H9 (cell line): ENCODE measurements around the gene DDTL. TPM values are rescaled to one million over a fixed set of nuclear protein-coding genes. Genes with fewer than 3 reads are reported as not detected.

Source experiments
- DNase-seq: peaks from one replicate; pipeline ENCODE4 v3.0.0-alpha.2; 2017
- H2AFZ ChIP-seq: one replicate; pipeline ENCODE4 v1.6.1; 2013; ENCODE audit warnings: mild to moderate bottlenecking, low read length, control low read depth, moderate library complexity
- H2AK5ac ChIP-seq: 2 replicates; pipeline ENCODE4 v1.6.1; 2013; ENCODE audit warnings: low read length, control low read depth, mixed read lengths; ENCODE audit not compliant: insufficient read length
- H2BK120ac ChIP-seq: one replicate; pipeline ENCODE4 v1.6.1; 2013; ENCODE audit warnings: low read depth, mild to moderate bottlenecking, low read length, control low read depth, inconsistent platforms; ENCODE audit not compliant: poor library complexity, severe bottlenecking
- H2BK12ac ChIP-seq: 2 replicates; pipeline ENCODE4 v1.6.1; 2013; ENCODE audit warnings: low read length, control low read depth, mixed read lengths, low read depth; ENCODE audit not compliant: insufficient read length
- H2BK15ac ChIP-seq: 2 replicates; pipeline ENCODE4 v1.6.1; 2013; ENCODE audit warnings: low read depth, low read length, control low read depth
- H2BK20ac ChIP-seq: one replicate; pipeline ENCODE4 v1.6.1; 2013; ENCODE audit warnings: low read depth, mild to moderate bottlenecking, low read length, control low read depth, inconsistent platforms; ENCODE audit not compliant: poor library complexity, severe bottlenecking
- H2BK5ac ChIP-seq: 2 replicates; pipeline ENCODE4 v1.6.1; 2013; ENCODE audit warnings: low read length, control low read depth, mixed read lengths; ENCODE audit not compliant: insufficient read length
- H3K14ac ChIP-seq: 2 replicates; pipeline ENCODE4 v1.6.1; 2013; ENCODE audit warnings: low read length, control low read depth; ENCODE audit not compliant: insufficient read depth
- H3K18ac ChIP-seq: 2 replicates; pipeline ENCODE4 v1.6.1; 2013; ENCODE audit warnings: low read depth, mild to moderate bottlenecking, mixed read lengths, low read length, control low read depth; ENCODE audit not compliant: insufficient read length
- H3K23ac ChIP-seq: 2 replicates; pipeline ENCODE4 v1.6.1; 2013; ENCODE audit warnings: low read length, control low read depth, mixed read lengths, low read depth; ENCODE audit not compliant: insufficient read length
- H3K23me2 ChIP-seq: 2 replicates; pipeline ENCODE4 v1.6.1; 2013; ENCODE audit warnings: low read depth, mild to moderate bottlenecking, mixed read lengths, low read length, control low read depth; ENCODE audit not compliant: insufficient read length, poor library complexity, severe bottlenecking
- H3K27ac ChIP-seq: 2 replicates; pipeline ENCODE4 v1.5.1; 2013; ENCODE audit warnings: low read length, control low read depth, mixed read lengths, low read depth; ENCODE audit not compliant: insufficient read length
- H3K27me3 ChIP-seq: 2 replicates; pipeline ENCODE4 v1.6.1; 2013; ENCODE audit warnings: low read length, control low read depth, inconsistent platforms; ENCODE audit not compliant: insufficient read depth
- H3K4ac ChIP-seq: 2 replicates; pipeline ENCODE4 v1.6.1; 2013; ENCODE audit warnings: low read depth, mild to moderate bottlenecking, control low read depth, inconsistent platforms, low read length, moderate library complexity
- H3K4me1 ChIP-seq: 2 replicates; pipeline ENCODE4 v1.6.1; 2013; ENCODE audit warnings: low read length, control low read depth, inconsistent platforms; ENCODE audit not compliant: insufficient read depth
- H3K4me2 ChIP-seq: 2 replicates; pipeline ENCODE4 v1.6.1; 2013; ENCODE audit warnings: low read length, control low read depth, mixed read lengths; ENCODE audit not compliant: insufficient read length, insufficient read depth
- H3K56ac ChIP-seq: 2 replicates; pipeline ENCODE4 v1.6.1; 2013; ENCODE audit warnings: low read depth, mild to moderate bottlenecking, mixed read lengths, low read length, control low read depth; ENCODE audit not compliant: insufficient read length
- H3K79me1 ChIP-seq: 2 replicates; pipeline ENCODE4 v1.6.1; 2013; ENCODE audit warnings: low read depth, mild to moderate bottlenecking, moderate library complexity, low read length, control low read depth, inconsistent platforms; ENCODE audit not compliant: insufficient read depth, poor library complexity, severe bottlenecking
- H3K79me2 ChIP-seq: 2 replicates; pipeline ENCODE4 v1.6.1; 2013; ENCODE audit warnings: low read length, control low read depth, inconsistent platforms; ENCODE audit not compliant: insufficient read depth
- H3K9ac ChIP-seq: 2 replicates; pipeline ENCODE4 v1.6.1; 2013; ENCODE audit warnings: low read length, control low read depth, mixed read lengths; ENCODE audit not compliant: insufficient read length; ENCODE audit errors: extremely low read depth
- H3K9me3 ChIP-seq: one replicate; pipeline ENCODE4 v1.6.1; 2013; ENCODE audit warnings: low read depth, low read length, inconsistent platforms; ENCODE audit not compliant: control insufficient read depth
- H3T11ph ChIP-seq: one replicate; pipeline ENCODE4 v1.6.1; 2013; ENCODE audit warnings: mild to moderate bottlenecking, low read length, control low read depth, inconsistent platforms
- H4K20me1 ChIP-seq: one replicate; pipeline ENCODE4 v1.6.1; 2013; ENCODE audit not compliant: control insufficient read depth, insufficient read length, insufficient read depth
- H4K5ac ChIP-seq: 2 replicates; pipeline ENCODE4 v1.6.1; 2013; ENCODE audit warnings: low read depth, mild to moderate bottlenecking, mixed read lengths, low read length, control low read depth; ENCODE audit not compliant: insufficient read length
- H4K8ac ChIP-seq: replicated peaks from 2 replicates; pipeline ENCODE4 v1.6.1; 2013; ENCODE audit warnings: low read length, control low read depth, mixed read lengths, low read depth; ENCODE audit not compliant: insufficient read length
- H4K91ac ChIP-seq: 2 replicates; pipeline ENCODE4 v1.6.1; 2013; ENCODE audit warnings: low read depth, mild to moderate bottlenecking, moderate library complexity, mixed read lengths, low read length, control low read depth; ENCODE audit not compliant: insufficient read length
- H3K27ac Mint-ChIP-seq, 3 experiments: 2 replicates in 2 of 3; 3 replicates in 1 of 3; pipeline ENCODE4 v1.8.0; 2020 to 2021; ENCODE audit warnings: mixed read lengths in 3 of 3, mild to moderate bottlenecking in 1 of 3, moderate library complexity in 1 of 3
- H3K27me3 Mint-ChIP-seq: 2 replicates; pipeline ENCODE4 v1.8.0; 2021; ENCODE audit warnings: low read depth, mild to moderate bottlenecking, moderate library complexity, mixed read lengths
- H3K36me3 Mint-ChIP-seq, 3 experiments: 2 replicates in 2 of 3; 3 replicates in 1 of 3; pipeline ENCODE4 v1.8.0; 2020 to 2021; ENCODE audit warnings: low read depth in 3 of 3, mixed read lengths in 3 of 3; ENCODE audit not compliant: insufficient read depth in 1 of 3
- H3K4me1 Mint-ChIP-seq, 2 experiments: 2 replicates each; pipeline ENCODE4 v1.8.0; 2020; ENCODE audit warnings: mixed read lengths in 2 of 2
- H3K4me3 Mint-ChIP-seq, 2 experiments: 2 replicates in 1 of 2; 3 replicates in 1 of 2; pipeline ENCODE4 v1.8.0; 2020 to 2021; ENCODE audit warnings: mild to moderate bottlenecking in 2 of 2, mixed read lengths in 2 of 2, moderate library complexity in 1 of 2
- H3K9me3 Mint-ChIP-seq, 2 experiments: 2 replicates in 1 of 2; 3 replicates in 1 of 2; pipeline ENCODE4 v1.8.0; 2020; ENCODE audit warnings: mild to moderate bottlenecking in 2 of 2, mixed read lengths in 2 of 2, moderate library complexity in 1 of 2
- WGBS: extraction: QIAGEN DNeasy Blood & Tissue Kit; methylation state at CpG from one replicate; pipeline ENCODE4 v1.1.7; 2013; ENCODE audit warnings: missing lambda C conversion rate, low lambda C conversion rate, mixed read lengths; ENCODE audit not compliant: insufficient read length; ENCODE audit errors: extremely low coverage; 5-methylcytosine and 5-hydroxymethylcytosine counted together
- total RNA-seq: library from RNA; stranded (reverse); gene quantifications from 2 replicates; pipeline ENCODE4 v1.2.1, GENCODE V29; 2021
- TF ChIP-seq, protein P1 (sequence below): fragments of 200-600 bp; sonication (generic); conservative IDR thresholded peaks from 3 replicates; pipeline ENCODE4 v1.8.0; 2021; ENCODE audit warnings: antibody characterized with exemption, mild to moderate bottlenecking

The DDTL gene
- total RNA-seq, 1 experiment from 2014 or later, result not detected

DNA sequence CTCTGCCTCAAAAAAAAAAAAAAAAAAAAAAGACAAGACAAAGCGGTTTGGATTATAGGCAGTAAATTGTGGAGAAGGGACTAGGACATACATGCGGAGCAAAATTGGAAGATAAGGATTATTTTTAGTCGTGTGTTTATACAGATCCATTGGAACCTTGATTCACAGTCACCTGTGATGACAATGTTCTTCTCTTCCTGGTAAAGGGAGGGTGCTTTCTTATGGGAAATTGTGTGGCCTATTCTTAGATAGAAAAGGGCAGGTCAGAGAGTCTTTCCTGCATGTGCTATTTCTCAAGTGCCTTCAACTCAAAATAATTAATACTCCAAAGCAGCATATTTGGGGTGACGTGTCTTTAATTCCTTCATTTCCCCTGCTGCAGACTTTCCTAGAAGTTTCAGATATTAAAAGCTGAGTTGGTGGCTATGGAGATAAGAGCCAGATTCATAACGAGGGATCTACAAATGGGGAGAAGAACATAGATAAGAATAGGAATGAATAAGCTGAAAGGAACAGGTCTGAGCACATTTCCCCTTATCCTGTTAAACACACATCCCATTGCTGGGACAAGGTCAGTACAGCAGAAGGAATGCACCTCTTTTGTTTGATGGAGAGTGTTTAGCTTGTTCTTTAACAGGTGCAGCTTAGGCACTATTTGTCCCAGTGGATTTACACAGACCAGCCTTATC lies 28.2 kb upstream of the DDTL start:
- no peak overlapping the region for H2BK120ac ChIP-seq
- H3K4me3 Mint-ChIP-seq, result no peak overlapping the region
- H3T11ph ChIP-seq, result no peak overlapping the region
- H3K9me3 ChIP-seq, result no peaks in the 10 kb centered on the region
- no peak overlapping the region for H4K8ac ChIP-seq
- no peak overlapping the region for H3K23ac ChIP-seq
- no peak overlapping the region for H4K5ac ChIP-seq
- no peak overlapping the region for H3K9ac ChIP-seq
- no peaks in the 10 kb centered on the region for H3K27me3 ChIP-seq
- H2BK12ac ChIP-seq, result no peak overlapping the region
- no peak overlapping the region for H3K14ac ChIP-seq
- H3K27ac Mint-ChIP-seq, result no peak overlapping the region
- no peak overlapping the region for H3K18ac ChIP-seq
- no peak overlapping the region for H2AFZ ChIP-seq
- no peak overlapping the region for H2BK15ac ChIP-seq
- H3K23me2 ChIP-seq, result no peaks in the 10 kb centered on the region
- no peak overlapping the region for H3K27ac ChIP-seq
- no peaks in the 10 kb centered on the region for H3K27me3 Mint-ChIP-seq
- DNase-seq, result no peak
- no peaks in the 10 kb centered on the region for H3K79me1 ChIP-seq
- no peaks in the 10 kb centered on the region for H3K36me3 Mint-ChIP-seq
- no peak overlapping the region for H2AK5ac ChIP-seq
- no peaks in the 10 kb centered on the region for H3K79me2 ChIP-seq
- H3K4me2 ChIP-seq, result no peak overlapping the region
- no CpG with 5 or more reads among the region's 5 CpGs for WGBS
- no peak overlapping the region for H3K56ac ChIP-seq
- H2BK20ac ChIP-seq, result no peak overlapping the region
- TF ChIP-seq, protein P1, sequence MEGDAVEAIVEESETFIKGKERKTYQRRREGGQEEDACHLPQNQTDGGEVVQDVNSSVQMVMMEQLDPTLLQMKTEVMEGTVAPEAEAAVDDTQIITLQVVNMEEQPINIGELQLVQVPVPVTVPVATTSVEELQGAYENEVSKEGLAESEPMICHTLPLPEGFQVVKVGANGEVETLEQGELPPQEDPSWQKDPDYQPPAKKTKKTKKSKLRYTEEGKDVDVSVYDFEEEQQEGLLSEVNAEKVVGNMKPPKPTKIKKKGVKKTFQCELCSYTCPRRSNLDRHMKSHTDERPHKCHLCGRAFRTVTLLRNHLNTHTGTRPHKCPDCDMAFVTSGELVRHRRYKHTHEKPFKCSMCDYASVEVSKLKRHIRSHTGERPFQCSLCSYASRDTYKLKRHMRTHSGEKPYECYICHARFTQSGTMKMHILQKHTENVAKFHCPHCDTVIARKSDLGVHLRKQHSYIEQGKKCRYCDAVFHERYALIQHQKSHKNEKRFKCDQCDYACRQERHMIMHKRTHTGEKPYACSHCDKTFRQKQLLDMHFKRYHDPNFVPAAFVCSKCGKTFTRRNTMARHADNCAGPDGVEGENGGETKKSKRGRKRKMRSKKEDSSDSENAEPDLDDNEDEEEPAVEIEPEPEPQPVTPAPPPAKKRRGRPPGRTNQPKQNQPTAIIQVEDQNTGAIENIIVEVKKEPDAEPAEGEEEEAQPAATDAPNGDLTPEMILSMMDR, result no peak
- no peaks in the 10 kb centered on the region for H3K9me3 Mint-ChIP-seq
- no peak overlapping the region for H2BK5ac ChIP-seq
- no peaks in the 10 kb centered on the region for H4K20me1 ChIP-seq
- H4K91ac ChIP-seq, result no peak overlapping the region
- H3K4me1 Mint-ChIP-seq, result 0 out of 4 replicates have a peak, but pooled peaks cover 0 to 2% of the 10 kb centered on the region in 2 experiments
- H3K4ac ChIP-seq, result no peak overlapping the region
- no peaks in the 10 kb centered on the region for H3K4me1 ChIP-seq
